OCI-M2 (cell line): ENCODE results near the gene UBE2E3.

Experiments
- DNase-seq: peaks from one replicate; lab custom pipeline; 2025; ENCODE audit not compliant: unreplicated experiment; lab: John Stamatoyannopoulos, UW

Gene UBE2E3

DNA sequence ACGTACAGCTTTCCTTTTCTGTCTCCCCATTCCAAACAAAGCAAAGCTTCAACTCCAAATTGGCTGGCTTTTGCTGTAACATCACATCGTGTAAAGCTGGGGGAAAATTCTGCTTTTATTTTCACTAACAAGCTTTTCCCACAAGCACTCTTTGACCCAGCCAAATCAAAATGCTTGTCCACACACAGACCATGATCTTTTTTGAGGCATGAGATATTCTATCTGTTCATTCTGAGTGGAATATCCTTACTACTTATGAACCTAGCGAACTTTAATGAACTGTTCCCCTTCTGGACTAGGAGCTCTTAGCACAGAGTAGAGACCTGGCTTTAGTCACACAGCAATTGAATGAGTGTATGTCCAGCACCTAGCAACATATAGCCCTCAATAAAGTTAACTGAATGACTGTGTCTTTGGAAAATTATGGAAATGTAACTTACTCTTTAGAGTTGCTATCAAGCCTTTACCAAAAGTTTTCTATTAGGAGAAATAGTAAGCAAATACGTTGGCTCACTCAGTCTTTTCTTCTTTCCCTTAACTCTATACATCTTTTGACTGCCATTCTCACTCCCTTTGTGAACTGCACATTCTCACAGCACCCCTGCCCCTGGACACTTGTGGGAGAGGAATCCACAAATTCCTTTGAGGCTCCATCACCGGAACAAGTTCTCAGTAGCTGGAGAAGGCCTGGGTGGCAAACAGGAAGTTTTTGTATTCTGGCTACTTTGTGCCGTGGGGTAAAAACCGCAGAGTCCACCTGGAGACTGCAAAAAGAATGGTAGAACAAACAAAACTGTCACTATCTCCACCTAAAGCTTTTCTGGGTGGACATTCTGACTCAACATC lies 1.3 kb upstream of the UBE2E3 start:
- DNase-seq: no peak

GRCh38 chr2:180979749-180980105 lies 678 bp upstream of the UBE2E3 start:
- DNase-seq: no peak

DNA sequence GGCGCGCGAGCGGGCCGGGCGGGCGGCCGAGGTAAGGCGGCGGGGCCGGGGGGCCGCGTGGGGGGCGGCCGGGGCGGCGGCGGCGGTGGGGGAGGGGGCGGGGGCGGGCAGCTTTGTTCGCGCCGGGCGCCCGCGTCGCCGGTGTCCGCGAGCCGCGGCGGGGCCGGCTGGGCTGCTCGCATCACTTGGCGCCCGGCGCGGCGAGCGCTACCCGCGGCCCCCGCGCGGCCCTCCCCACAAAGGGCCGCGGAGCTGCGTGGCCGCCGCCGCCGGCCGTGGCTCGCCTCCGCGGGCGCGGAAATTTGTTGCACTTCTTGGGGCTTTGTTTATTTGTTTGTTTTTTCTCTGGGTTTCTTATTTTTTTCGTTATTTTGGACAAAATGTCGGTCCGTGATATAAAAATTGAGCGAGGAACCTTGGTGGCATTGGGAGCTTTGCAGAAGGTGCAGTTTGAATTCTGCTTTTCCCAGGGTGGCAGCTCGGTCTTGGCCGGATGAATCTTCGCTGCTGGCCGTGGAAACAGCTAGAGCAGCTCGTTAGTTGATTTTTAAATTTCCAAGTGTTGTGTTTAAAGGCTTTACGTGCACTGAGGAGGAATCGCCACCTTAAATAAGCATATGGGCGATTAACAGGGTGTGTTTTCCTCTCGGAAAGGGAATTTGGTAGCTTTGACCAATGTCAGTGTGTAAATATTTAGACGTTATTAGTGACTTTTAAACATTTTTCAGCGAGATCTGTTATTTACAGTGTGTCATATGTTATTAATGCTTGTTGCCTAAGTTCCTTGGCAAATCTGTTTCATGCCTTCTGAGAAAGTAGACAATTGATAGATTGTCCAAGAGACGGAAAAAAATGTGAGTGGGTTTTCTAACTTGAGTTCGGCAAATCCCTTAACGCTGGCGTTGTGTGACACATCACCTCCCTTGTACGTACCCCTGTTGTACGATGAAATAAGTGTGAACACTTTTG lies 822 bp downstream of the UBE2E3 start:
- DNase-seq: no peak

GRCh38 chr2:180983468-180984242 lies 3.2 kb downstream of the UBE2E3 start:
- peak; percentile 23 for DNase-seq

- no peak for DNase-seq
These were observed 5.5 kb downstream of the UBE2E3 start for GRCh38 chr2:180985771-180986395.

GRCh38 chr2:180987146-180987545 lies 6.7 kb downstream of the UBE2E3 start:
- DNase-seq: no peak

DNA sequence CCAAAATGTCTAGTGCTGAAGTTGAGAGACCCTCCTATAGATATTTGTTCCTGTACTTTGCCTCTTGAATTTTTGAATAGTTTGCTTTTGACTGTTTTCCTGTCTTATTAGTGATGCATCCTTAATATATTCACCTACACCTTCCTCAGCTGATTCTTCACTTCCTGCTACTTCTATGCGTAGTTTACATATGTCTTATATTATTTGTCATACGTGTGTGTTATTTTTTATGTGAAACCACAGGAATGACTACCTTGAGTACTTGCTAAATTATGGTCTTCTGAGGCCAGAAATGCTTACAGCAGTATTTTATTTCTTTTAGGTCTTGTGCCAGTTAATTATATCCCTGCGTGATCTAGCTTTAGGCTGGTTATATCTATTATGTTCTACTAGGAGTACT lies 9.9 kb downstream of the UBE2E3 start:
- DNase-seq: no peak

DNA sequence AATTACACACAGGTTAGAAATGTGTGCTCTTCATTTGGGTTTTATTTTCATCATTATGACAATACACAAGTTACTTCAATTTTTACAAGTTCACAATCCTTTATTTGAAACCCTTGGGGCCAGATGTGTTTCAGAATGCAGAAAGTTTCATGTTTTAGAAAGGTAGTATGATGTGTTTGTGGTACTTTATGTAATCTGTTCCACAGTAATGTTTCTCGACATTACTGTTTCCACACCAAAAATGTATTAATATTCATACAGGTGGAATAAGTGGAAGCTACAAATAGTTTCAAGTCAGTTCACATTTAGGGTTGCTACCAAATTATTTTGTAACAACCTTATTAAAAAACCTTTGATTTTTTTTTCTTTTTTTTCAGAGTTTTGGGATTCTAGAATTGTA lies 10.4 kb downstream of the UBE2E3 start:
- DNase-seq: no peak

DNA sequence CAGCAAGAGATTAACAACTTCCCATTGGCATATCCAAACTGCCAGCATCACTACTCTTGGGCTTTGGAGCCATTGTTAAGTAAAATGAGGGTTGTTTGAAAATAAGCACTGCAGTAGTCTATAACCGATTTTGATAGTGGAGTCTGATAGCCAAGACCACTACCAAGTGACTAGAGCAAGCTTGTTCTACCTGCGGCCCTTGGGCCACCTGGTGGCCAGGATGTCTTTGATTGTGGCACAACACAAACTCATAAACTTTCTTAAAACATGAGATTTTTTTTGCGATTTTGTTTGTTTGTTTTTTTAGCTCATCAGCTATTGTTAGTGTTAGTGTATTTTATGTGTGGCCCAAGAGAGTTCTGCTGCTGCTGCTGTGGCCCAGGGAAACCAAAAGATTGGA lies 11.0 kb downstream of the UBE2E3 start:
- no peak for DNase-seq

DNA sequence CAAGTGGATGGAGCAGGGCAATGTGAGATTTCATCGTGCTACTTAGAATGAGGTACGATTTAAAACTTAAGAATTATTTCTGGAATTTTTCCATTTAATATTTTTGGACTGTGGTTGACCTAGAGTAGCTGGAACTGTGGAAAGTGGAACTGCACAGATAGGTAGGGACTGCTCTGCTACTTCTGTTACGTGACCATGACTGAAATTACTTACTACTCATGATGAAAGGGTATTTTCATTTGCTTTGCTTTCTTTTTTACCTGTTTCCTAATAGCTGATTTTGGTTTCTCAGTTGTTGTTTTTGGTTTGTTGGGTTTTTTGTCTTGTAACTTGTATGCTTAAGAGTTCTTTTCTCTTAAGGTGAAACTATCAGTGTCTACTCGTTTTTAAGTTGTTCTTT lies 11.4 kb downstream of the UBE2E3 start:
- DNase-seq: no peak

DNA sequence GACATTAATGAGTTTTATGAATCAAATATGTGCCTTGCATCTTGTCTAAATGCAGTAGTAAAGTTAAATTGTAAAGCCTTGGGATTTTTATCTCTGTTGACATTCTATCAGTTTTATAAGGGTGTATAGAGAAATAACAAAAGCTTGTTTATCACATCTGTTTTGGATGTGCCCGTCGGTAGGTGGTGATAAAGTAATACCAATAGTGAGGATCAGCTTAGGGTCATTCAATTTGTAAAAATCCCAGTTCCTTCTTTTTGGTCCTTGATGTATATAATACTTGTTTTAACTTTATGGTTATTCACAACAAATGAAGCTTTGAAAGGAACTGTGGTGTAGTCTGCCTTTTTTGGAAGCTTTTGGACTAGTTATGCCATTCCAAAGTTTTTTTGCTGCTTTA lies 12.6 kb downstream of the UBE2E3 start:
- no peak for DNase-seq

DNA sequence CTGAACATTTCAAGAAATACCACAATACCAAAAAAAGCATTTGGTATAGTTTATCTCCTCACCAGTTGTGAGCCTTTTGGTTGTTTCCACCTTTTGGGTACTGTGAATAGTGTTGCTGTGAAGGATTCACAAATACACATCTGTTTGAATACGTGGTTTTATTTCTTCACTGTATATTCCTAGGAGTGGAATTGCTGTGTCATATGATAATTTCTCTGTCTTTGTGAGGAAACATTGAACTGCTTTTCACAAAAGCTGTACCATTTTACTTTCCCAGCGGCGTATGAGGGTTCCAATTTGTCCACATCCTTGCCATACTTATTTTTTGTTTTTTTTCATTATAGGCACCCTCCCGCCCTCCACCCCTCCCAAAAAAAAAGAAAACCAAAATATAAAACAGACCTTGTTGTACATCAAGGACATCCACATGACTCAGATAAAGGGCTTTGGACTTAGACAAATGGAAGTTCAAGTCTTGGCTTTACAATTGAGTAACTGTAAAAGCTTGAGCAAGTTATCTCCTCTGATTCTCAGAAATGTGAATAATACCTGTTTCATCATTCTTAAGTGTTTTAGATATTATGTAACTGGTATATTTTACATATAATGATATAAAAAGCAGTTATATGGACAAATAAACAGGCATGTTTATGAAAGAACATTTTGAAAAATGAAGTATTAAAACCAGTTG lies 19.0 kb downstream of the UBE2E3 start:
- no peak for DNase-seq

GRCh38 chr2:181004647-181005325 lies 24.4 kb downstream of the UBE2E3 start:
- no peak for DNase-seq

- DNase-seq: no peak
These were observed 24.9 kb downstream of the UBE2E3 start for GRCh38 chr2:181005326-181005655.

DNA sequence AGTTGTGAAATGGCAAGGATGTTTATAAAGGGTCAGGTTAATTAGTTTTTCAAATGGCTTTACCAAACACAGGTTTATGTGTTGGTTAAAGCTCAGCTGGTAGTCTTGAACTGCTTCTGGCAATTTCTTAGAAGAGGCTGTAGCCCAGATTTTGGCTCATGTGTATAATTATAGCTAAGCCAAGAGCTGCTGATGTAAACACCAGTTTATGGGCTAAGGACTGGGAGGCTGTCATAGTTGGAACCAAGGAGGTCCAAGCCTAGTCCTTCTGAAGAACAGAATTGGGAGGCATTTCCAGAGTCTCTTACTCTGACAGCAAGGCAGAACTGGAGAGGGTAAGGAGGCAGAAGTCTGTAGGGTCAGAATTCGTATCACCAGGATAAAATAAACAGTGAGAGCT lies 25.4 kb downstream of the UBE2E3 start:
- DNase-seq: no peak

- no peak for DNase-seq
These were observed 26.9 kb downstream of the UBE2E3 start for GRCh38 chr2:181007086-181007837.

DNA sequence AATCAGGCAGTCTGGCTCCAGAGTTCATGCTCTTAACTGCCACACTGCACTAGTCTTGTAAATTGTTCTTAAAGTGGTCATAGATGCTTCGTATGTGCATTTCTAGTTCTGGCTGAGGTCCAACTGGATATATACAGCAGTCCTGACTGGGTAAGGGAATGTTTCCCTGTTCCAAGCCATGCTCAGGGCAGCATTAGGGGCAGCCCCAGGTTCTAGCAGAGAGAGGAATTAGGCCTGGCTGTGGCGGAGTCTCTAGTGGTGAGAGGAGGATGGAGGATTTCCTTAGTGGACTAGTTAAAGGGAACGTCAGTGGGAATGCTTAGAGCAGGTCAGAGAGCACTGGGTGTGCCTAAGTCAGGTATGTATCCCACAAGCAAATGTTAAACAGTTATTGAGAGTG lies 28.0 kb downstream of the UBE2E3 start:
- no peak for DNase-seq

GRCh38 chr2:181021199-181021789 lies 40.9 kb downstream of the UBE2E3 start:
- no peak for DNase-seq

- DNase-seq: no peak
These were observed 42.2 kb downstream of the UBE2E3 start for GRCh38 chr2:181022652-181023051.
